HEK293T (cell line): ENCODE data around the gene SLC47A2.

ENCODE experiments used
- CTBP1 ChIP-seq: fragments of 450-650 bp; IDR thresholded peaks from 2 replicates; pipeline ENCODE4 v1.6.1; 2016; ENCODE audit warnings: borderline replicate concordance
- FOXK2 ChIP-seq: fragments of 450-650 bp; IDR thresholded peaks from 2 replicates; pipeline ENCODE4 v1.6.1; 2016; ENCODE audit warnings: mild to moderate bottlenecking
- FOXM1 ChIP-seq: fragments of 450-650 bp; IDR thresholded peaks from 2 replicates; pipeline ENCODE4 v1.6.1; 2017; ENCODE audit warnings: mild to moderate bottlenecking, borderline replicate concordance
- L3MBTL2 ChIP-seq: fragments of 450-650 bp; conservative IDR thresholded peaks from 2 replicates; pipeline ENCODE4 v1.6.1; 2016; ENCODE audit warnings: mild to moderate bottlenecking
- SP1 ChIP-seq: fragments of 450-650 bp; IDR thresholded peaks from 2 replicates; pipeline ENCODE4 v1.6.1; 2017
- SUZ12 ChIP-seq: fragments of 450-650 bp; IDR thresholded peaks from 2 replicates; pipeline ENCODE4 v1.6.1; 2016; ENCODE audit warnings: mild to moderate bottlenecking
- TARDBP ChIP-seq: fragments of 450-650 bp; IDR thresholded peaks from 2 replicates; pipeline ENCODE4 v1.6.1; 2016
- ZNF384 ChIP-seq: fragments of 450-650 bp; IDR thresholded peaks from 2 replicates; pipeline ENCODE4 v1.6.1; 2016

GRCh38 chr17:19752216-19753050, 36.0 kb upstream of the SLC47A2 start:
- no peak for TF ChIP-seq CTBP1
- TF ChIP-seq ZNF384, result no peak
- TF ChIP-seq FOXK2, result no peak
- no peak for TF ChIP-seq FOXM1
- no peak for TF ChIP-seq L3MBTL2
- no peak for TF ChIP-seq SP1
- no peak for TF ChIP-seq TARDBP
- no peak for TF ChIP-seq SUZ12
